IPS DF 19.7 (cell line): ENCODE results near the gene ACTBL2.
"Not testable (repeated sequence)": the region's sequence is repeated elsewhere in the genome, so short reads cannot be mapped to it uniquely, and the experiment has no call there.

Experiments
- DNase-seq: peaks from one replicate; pipeline ENCODE4 v3.0.0-alpha.2; 2013; ENCODE audit warnings: low read depth, low spot score

The ACTBL2 gene

DNA sequence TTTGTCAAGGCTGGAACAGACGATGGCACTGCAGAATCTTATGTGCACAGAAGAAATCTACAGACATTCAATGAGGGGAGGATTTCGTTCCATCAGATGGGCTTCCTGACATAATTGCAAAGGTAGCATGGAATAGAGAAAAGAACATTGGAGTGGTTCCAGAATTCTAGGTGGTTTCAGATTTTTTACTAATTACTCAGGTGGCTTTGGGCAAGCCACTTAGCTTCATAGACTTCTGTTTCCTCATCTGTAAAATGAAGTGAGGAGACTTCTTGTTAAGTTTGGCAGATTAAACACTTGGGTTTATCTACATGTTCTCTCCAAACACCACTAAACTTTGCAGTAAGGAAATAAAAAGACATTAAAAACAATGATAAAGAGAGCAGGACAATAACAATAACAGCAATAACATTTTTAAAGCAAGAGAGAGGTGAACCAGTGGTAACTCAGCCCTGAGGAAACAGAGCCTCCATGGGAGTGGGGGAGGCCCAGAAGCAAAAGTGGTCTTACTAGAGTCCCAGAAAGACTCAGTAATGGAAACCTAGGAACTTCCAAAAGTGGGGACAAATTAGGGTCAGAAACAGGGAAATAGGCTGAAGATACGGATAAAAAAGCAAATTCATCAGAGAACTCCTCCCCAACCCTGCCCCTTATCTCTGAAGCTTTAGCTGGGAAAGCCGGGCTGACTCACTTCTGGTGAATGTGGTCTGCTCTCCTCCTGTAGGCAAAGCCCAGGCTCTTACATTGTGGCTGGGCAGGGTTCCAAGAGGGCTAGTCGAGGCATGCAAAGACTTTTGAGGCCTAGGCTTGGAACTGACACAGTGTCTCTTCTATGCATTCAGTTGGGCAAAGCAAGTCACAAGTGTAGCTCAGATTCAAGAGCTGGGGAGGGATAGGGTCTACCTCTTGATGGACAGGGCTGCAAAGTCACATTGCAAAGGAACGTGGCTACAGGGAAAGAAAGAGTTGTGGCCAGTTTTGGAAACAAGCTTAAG is 11.8 kb upstream of the ACTBL2 start:
- DNase-seq, result no peak

DNA sequence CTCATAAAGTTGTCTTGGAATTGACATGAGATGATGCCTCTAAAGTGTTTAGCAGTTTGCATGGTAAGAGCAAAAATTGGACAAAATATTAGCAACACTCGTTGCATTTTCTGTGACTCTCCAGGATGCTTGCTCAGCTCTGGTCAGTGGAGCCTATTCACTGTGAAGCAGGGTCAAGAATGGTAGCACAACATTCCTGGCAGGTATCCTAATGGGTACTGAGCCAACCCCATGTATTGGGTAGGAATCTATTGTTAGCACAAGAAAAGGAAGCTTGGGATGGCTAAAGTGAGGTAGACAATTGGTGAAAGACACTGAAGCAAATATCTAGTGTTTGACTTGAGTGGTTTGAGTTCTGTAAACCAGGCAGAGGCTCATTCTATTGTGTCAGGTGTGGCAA is 10.4 kb upstream of the ACTBL2 start:
- no peak for DNase-seq

DNA sequence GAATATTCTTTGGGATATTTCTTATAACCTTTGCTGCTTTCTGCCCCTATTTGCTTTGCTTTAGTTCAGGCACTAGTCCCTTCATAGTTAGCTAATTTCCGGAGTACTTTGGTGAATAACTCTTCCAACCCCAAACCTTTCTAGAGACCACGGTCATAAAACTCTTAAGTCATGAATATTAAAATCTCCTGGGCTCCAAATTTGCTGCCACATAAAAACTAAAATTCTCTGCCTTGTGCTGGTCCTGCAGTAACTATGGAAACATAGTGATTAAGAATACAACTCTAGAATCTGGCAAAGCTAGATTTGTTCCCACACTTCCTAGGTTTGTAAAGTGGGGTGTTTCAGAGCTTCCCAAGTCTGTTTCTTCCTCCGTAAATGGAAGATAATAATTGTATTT is 10.0 kb upstream of the ACTBL2 start:
- no peak for DNase-seq

DNA sequence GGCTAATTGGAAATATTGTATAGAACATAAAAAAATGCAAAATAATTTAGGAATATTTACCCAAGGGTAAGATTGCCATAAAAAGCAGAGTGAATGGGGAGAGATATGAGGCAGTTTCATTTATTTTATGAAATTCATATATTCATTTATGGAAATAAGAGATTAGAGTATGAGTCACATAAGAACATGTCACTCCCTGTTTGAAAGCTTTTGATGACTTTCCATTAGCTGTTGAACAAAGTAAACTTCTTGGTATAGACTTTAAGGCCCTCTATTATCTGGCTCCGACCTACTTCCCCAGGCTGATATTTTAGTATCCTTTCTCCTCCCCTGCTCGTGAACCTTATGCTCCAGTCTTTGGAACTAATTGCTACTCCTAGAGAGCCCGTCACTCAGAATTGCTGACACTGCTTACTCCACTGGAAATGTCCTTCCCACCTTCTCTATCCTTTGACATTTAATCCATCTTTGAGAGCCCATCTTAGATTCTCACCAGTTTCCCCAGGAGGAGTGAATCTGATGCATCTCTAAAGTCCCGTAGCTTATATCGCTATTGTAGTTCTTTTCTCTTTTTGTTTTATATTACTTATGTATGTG is 8.9 kb upstream of the ACTBL2 start:
- no peak for DNase-seq

DNA sequence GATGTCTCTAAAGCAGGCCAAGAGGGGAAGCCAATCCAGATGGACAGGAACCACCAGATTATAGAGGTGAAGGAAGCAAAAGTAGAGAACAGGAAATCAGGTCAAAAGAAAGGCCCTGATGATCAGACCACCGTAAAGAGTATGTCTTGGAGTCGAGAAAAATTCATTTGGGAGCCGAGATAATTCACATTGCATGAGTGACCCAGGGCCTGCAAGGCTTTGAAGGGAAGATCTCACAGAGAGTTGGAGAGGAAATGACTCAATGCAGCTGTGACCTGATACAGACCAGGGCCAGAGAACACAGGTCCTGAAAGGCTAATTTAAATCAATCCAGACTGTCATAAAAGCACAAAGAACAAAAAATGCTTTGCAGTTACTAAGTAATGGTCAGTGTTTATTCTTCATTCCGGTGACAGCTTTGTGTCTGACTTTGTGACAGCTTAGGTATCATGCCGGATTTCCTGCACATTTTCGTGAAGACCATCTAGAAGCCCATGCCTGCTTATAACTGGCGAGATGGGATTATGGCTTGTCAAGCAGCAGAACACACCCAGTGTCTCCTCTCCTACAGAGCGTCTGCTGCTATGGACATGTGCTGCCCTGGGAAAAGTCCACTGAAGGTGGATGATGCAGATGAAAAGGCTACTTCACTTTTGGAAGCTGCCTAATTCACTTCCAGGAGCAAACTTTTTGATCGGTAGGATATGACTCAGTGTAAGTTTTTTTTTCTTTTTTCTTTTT is 5.8 kb upstream of the ACTBL2 start:
- DNase-seq, result no peak

DNA sequence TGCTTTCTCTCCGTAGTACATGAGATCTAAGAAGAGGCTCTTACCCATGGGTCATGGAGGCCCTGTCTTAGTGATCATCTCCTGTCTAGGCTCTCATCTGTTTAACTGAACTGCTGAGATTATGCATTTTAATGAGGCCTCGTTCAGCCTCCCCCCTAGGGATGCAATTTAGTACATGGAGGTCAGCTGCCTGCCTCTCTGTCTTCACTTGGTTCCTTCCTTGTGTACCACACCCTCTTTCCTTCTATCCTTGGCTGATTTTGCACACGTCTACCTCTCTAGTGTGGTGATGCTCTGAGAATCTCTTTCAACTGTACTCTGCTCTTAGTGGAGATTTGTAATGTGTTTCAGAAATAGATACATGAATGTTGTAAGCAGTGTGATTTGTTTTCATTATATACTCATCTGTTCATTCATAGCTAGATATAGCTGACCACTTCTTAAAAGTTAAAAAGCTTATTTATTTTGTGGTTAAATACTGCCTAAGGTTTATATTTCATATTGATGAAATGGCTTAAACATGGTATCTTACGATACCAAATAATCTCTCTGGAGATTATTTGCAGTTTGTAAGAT is 3.5 kb upstream of the ACTBL2 start:
- DNase-seq, result no peak

DNA sequence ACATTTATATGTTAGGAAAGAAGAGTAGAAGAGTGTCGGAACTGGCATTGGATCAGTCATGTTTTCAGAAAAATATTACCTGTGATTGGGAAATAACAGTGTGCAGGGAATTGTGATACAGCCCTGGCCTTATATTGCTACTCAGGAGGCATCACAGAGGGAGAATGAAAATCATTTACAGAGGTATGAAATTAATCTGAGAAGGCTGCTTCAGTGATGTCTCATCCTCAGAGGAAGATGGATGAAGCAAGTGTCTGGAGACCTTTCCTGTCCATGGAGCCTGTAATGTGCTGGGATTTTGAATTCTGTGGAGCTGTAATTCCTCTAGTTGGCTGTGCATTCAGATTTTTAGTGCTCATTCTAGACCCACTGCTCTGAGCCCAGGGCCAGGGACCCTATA is 3.8 kb downstream of the ACTBL2 start:
- DNase-seq, result no peak

DNA sequence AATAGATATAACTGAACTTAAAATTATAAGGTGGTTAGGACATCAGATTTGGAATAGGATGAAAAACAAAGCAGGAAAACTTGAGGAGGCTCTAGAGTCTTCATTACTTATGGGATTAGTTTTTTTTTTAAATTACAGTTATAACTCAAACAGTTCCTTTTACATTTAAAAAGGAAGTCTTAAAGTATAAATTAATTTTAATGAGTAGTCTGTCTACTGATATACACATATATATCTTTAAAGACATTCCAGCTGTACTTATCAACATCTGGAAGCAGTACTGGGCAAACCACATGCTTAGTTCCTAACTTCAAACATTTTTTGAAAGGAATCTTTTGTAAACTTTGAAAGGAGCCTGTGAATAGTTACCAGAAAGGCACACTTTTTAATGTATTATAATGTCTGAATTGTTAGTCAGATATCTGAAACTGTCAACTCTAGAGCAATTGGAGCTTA is 6.0 kb downstream of the ACTBL2 start:
- no peak for DNase-seq

DNA sequence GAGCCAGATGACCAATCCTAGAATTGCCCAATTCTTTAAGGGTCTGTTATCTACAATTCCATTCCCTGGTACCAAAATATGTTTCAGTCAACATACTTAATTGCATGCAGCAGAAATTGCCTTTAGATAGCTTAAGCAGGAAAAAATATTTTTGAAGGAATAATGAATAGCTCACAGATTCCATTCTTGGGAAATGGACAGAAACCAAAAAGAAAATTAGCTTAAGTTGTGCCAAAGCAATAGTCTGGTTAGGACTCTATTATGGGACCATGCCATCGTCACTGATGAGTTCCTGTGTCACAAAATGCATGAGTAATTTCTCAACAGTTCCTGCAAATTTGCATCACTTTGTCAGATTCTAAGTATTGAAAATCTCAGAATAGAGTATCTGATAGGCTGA is 12.3 kb downstream of the ACTBL2 start:
- DNase-seq, result no peak

DNA sequence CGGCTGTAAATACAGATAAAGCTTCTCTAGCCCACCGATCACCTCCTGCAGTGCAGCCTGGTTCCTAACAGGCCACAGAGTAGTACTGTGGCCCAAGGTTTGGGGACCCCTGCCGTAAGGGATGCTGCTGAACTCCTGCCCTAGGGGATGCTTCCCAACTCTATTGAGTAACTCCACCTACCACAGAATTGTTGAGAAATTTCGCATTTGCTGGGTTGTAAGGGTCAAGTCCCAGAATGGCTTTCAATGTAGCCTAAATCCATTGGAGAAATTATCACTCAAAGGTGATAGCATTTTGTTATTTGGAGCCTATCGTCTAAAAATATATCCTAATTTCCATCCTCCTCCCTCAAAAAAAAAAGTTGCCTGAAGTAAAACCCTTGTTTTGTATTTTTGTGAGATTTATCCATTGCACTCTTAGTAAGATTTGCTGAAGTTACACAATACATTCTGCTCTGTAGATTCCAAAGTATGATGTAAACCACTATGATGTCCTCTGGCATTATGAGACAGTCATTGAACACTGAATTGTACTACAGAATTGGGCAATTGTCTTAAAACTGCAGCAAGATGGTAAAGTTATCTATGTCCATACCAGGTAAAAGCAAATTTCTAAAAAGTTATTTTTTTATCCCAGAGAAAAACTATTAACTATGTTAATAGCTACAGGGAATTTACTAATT is 14.0 kb downstream of the ACTBL2 start:
- DNase-seq, result no peak

DNA sequence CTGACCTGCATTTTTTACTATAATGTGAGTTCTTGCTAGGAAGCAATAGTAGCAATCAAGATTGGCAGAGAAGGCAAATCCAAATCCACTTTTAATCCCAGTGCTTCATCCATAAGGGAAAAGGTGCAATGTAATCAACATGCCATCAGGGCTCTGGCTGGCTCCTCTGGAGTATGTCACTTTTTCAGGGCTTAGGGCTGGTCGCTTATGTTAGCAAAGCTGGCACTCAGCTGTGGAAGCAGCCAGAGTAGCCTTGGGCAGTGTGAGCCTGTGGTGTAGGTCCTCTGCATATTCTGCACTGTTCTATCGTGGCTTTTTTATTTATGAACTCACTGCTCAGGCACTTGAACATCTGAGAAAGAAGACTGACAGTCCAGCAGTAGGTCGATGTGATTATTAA is 16.1 kb downstream of the ACTBL2 start:
- no peak for DNase-seq

DNA sequence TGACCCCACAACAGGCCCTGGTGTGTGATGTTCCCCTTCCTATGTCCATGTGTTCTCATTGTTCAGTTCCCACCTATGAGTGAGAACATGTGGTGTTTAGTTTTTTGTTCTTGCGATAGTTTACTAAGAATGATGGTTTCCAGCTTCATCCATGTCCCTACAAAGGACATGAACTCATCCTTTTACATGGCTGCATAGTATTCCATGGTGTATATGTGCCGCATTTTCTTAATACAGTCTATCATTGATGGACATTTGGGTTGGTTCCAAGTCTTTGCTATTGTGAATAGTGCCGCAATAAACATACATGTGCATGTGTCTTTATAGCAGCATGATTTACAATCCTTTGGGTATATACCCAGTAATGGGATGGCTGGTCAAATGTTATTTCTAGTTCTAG is 22.6 kb downstream of the ACTBL2 start:
- DNase-seq, result not testable (repeated sequence)

DNA sequence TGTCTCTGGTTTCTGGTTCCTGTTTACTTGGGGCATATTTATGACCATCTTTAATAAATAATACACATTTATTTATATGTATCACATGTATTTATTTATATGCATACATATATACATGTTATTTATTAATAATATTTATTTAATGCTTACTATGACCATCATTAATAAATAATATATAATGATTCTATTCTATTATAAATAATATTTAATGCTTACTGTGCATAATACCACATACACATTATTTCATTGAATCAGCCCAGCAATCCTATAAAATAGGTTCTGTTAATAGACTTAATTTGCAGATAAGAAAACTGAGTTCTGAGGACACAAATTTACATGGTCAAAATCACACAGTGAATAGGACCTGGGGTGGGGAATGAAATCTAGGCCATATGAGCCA is 24.2 kb downstream of the ACTBL2 start:
- DNase-seq, result no peak

DNA sequence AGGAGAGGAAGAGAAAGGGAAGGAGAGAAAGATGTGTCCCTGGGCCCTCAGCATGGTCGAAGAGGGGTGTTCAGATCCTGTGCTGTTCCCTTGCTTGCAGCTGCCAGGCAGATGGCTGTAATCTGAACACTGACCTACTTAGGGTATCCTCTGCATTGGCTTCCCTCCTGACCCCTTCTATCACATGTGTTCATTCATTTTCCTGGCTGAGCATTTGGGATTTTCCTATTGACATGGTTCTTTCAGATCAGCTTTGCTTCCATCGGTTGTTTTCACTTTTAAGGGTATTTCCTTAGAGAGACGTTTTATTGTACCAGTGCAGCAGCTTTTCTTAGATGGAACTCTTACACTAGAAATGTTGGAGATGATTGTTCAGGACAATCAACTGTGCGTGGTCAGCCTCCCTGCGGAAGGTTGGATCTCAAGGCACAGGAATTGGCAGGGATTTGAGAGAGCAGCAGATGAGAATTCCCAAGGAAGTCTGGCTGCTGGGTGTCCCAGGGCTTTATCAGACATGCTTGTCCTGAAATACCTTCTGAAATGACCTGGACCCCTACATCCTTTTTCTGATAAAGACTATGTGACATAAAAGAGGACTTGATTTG is 26.0 kb downstream of the ACTBL2 start:
- DNase-seq, result no peak

DNA sequence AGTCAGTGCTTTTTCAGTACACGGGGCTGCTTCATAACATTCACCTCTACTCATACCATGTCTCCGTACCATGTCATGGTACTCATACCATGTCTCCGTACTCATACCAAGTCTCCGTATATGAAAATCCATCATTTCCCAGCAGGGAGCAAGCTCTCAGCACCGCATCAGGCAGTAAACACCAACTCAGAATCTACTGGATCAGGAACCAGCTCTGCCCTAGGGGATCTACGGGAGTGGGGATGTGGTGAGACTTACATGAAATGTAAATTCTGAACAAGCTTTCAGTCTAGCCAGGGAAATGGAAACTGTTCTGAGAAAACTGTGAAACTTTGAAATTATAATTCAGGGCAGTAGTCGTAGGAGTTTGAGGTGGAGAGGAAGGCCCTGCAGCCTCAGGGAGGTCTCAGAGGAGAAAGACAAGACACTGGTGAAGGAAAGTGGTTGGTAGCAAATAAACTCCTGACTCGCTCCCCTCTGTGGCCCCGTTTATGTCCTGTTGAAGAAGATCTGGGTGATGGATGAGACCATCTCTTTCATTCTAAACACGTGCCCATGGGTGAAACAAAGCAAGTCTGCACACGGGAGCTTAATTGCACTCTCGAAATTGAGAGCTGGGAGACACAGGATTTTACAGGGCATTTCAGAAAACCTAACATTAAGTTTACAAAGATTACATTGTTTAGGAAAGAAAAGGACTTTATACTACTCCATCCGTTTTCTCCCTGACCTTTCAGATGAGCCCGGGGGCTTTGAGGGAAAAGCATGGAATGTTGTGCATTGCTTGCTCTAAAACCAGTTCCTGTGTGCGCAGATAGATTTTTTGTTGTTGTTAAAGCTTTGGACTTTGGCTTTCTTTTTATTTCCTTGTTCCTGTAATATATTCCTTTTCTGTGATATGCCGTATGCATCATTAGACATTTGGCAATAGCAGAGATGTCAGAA is 26.8 kb downstream of the ACTBL2 start:
- no peak for DNase-seq

DNA sequence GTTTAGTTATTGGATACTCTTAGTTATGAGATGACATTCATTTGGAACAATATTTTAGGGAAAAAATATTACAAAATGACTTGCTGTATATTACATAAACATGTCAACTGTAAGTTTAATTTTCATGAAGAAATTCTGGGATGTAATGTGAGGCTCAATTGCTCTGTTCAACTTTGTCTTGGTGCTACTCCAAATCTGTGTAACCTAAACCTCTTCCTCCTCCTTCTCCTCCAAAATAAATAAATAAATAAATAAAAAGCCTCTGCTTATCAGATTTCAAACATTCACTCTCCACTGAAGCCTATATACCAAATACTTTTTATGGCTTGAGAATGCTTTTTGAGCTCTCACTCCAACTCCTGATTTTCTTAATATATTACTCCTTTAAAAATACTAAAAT is 27.7 kb downstream of the ACTBL2 start:
- no peak for DNase-seq

DNA sequence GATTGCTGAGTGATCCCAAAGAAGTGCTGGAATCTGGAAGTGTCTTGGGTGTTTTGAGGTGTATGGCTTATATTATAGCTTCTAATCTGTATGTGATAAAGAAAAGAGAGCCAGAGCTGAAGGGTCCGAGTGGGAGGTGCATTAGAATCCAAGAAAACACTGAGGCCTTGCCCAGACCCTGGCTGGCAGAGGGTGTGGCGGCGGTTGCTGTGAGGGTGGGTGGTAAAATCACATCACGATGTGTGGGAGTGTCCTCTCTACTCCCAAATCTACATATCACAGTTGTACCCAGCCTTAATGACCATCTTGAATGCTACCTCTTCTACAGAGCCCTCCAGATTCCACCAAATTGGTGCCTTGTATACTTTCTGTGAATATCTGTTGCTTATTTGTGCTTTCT is 28.9 kb downstream of the ACTBL2 start:
- DNase-seq, result no peak

DNA sequence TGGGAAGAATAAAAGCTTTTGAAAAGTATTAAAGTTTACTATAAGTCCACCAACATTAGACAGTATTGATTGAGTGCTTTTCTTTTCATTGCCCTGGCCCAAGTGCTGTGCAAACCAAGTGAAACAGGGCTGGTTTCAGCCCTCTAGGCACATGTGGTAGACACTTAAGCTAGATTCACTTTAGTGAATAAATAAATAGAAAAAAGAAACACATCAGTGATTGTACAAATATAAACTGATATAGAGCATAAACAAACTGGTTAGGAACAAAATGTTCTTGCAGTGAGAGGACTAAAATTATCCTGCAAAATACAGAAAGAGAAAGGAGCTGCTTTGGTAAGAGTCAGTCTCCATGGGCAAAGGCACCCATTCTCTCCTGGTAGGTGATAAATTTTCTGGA is 29.7 kb downstream of the ACTBL2 start:
- DNase-seq, result no peak

DNA sequence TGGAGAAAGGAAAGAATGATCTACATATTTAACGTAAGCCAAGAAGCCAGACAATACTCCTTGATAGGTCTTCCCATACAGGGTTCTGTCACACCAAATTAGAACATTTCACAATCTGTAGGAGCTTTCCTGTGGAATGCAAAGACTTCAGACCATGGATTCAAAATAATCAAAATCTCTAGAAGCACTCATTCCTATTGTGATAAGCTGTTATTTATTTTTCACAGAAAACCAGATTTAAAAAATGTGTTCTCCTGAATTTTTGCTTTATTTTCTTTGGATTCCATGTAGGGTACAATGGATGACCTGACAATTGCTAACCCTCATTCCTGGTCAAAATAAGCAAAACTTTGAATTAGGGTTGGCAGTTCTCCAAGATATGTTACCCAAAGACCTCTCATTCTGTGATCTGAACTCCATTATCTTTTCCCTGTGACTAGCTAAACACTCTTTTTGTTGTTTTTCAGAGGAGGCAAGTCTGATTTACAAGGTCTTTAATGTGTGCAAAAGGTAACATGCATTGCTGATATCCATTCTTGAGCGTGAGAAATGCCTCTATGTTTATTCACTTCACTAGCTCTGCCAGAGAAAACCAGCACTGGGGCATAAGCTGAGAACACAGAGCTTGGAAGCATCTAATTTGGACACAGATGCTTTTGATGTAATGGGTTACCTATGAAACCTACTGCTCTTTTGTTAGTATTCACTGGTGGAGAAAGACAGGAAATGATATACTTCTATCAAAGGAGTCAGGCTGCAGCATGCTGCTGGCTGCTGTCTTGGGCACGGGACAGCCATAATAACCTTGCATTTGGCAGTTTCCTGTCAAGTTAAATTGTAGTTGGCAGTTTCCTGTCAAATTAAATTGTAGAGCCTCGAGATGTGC is 31.4 kb downstream of the ACTBL2 start:
- DNase-seq, result no peak
